Measurements from ENCODE around the gene THAP2. TPM values are rescaled to one million over a fixed set of nuclear protein-coding genes. Genes with fewer than 3 reads are reported as not detected.

The THAP2 gene
- 1 to 10 TPM; 6.4 to 7.7 TPM for total RNA-seq

GRCh38 chr12:71663561-71664410 is at the start of gene THAP2, which contains the start of gene ZFC3H1:
THAP2 (plus strand) TSS chr12:71664301; CDS start chr12:71664510, 209 bp downstream.
ZFC3H1 (minus strand) TSS chr12:71663848; CDS start chr12:71663610, 238 bp downstream.
- H3K4me1 Mint-ChIP-seq = peaks cover 40% of the 10 kb centered on the region
- POLR2A ChIA-PET = interaction anchor here (0.7 to 4.9 kb wide), 32 partner anchors 8 to 183 kb away, joined by 3 to 218 read pairs (median 5); partner anchors contain the start of genes RAB21, TBC1D15 and TMEM19
- CTCF ChIA-PET = interaction anchor here (0.6 to 3.4 kb wide), 18 partner anchors 10 to 183 kb away, joined by 3 to 46 read pairs (median 4); partner anchors contain the start of genes RAB21, TBC1D15 and TMEM19
- peak within 1 kb of the TSS; percentile 99 for H3K27ac Mint-ChIP-seq
- peak; percentile 93 for DNase-seq
- H3K4me3 Mint-ChIP-seq = peak within 1 kb of the TSS; percentile 93
- H3K9me3 Mint-ChIP-seq = no peaks in the 10 kb centered on the region
- H3K27me3 Mint-ChIP-seq = no peaks in the 10 kb centered on the region
- peaks cover 44% of the 10 kb centered on the region for H3K36me3 Mint-ChIP-seq (ENCODE audit: low read depth)

GRCh38 chr12:71621938-71622337 is 42.2 kb upstream of the THAP2 start:
- peaks cover 85% of the 10 kb centered on the region for H3K36me3 Mint-ChIP-seq (ENCODE audit: low read depth)
- peaks cover 19% of the 10 kb centered on the region for H3K4me1 Mint-ChIP-seq
- no peak for DNase-seq
- CTCF ChIA-PET = interaction anchor here (0.8 kb wide), 1 partner anchor 14 kb away, joined by 3 read pairs; no protein-coding TSS in a partner anchor
- no peak overlapping the region for H3K27ac Mint-ChIP-seq
- H3K9me3 Mint-ChIP-seq = no peaks in the 10 kb centered on the region
- H3K4me3 Mint-ChIP-seq = no peak overlapping the region
- POLR2A ChIA-PET = interaction anchor here (1.4 to 1.5 kb wide), 2 partner anchors 13 to 42 kb away, joined by 3 read pairs; partner anchors contain the start of gene ZFC3H1
- no peaks in the 10 kb centered on the region for H3K27me3 Mint-ChIP-seq

- no peaks in the 10 kb centered on the region for H3K9me3 Mint-ChIP-seq
- H3K4me1 Mint-ChIP-seq = peaks cover 20% of the 10 kb centered on the region
- DNase-seq = no peak
- CTCF ChIA-PET = interaction anchor here (2.9 to 3.4 kb wide), 2 partner anchors 11 to 122 kb away, joined by 11 to 22 read pairs; no protein-coding TSS in a partner anchor
- no peak overlapping the region for H3K4me3 Mint-ChIP-seq
- POLR2A ChIA-PET = interaction anchor here (1.0 to 2.4 kb wide), 3 partner anchors 11 to 38 kb away, joined by 3 to 11 read pairs (median 3); partner anchors contain the start of genes THAP2 and ZFC3H1
- H3K27me3 Mint-ChIP-seq = no peaks in the 10 kb centered on the region
- H3K27ac Mint-ChIP-seq = no peak overlapping the region
- peaks cover 77% of the 10 kb centered on the region for H3K36me3 Mint-ChIP-seq (ENCODE audit: low read depth)
These were observed 38.6 kb upstream of the THAP2 start for GRCh38 chr12:71625476-71625875.

GRCh38 chr12:71626098-71626497 is 38.0 kb upstream of the THAP2 start:
- H3K4me3 Mint-ChIP-seq = no peak overlapping the region
- CTCF ChIA-PET = interaction anchor here (1.1 to 3.4 kb wide), 3 partner anchors 11 to 154 kb away, joined by 4 to 22 read pairs (median 11); no protein-coding TSS in a partner anchor
- no peaks in the 10 kb centered on the region for H3K27me3 Mint-ChIP-seq
- H3K4me1 Mint-ChIP-seq = peaks cover 20% of the 10 kb centered on the region
- POLR2A ChIA-PET = interaction anchor here (1.0 to 2.4 kb wide), 3 partner anchors 11 to 37 kb away, joined by 3 to 11 read pairs (median 3); partner anchors contain the start of genes THAP2 and ZFC3H1
- no peak for DNase-seq
- H3K9me3 Mint-ChIP-seq = no peaks in the 10 kb centered on the region
- peaks cover 74% of the 10 kb centered on the region for H3K36me3 Mint-ChIP-seq (ENCODE audit: low read depth)
- peak overlapping the region; percentile 37 for H3K27ac Mint-ChIP-seq

GRCh38 chr12:71626768-71627167 is 37.3 kb upstream of the THAP2 start:
- H3K27ac Mint-ChIP-seq = no peak overlapping the region
- H3K27me3 Mint-ChIP-seq = no peaks in the 10 kb centered on the region
- H3K36me3 Mint-ChIP-seq (ENCODE audit: low read depth) = peaks cover 69% of the 10 kb centered on the region
- peaks cover 18% of the 10 kb centered on the region for H3K4me1 Mint-ChIP-seq
- CTCF ChIA-PET = interaction anchor here (1.1 to 3.4 kb wide), 3 partner anchors 10 to 153 kb away, joined by 4 to 22 read pairs (median 11); no protein-coding TSS in a partner anchor
- POLR2A ChIA-PET = interaction anchor here (1.6 to 2.4 kb wide), 2 partner anchors 13 to 37 kb away, joined by 8 to 11 read pairs; partner anchors contain the start of genes THAP2 and ZFC3H1
- H3K9me3 Mint-ChIP-seq = no peaks in the 10 kb centered on the region
- no peak for DNase-seq
- H3K4me3 Mint-ChIP-seq = no peak overlapping the region

GRCh38 chr12:71627438-71628002 is 36.6 kb upstream of the THAP2 start:
- no peak overlapping the region for H3K27ac Mint-ChIP-seq

GRCh38 chr12:71636704-71637115 is 27.4 kb upstream of the THAP2 start:
- CTCF ChIA-PET = interaction anchor here (0.6 to 1.9 kb wide), 25 partner anchors 10 to 1343 kb away, joined by 3 to 27 read pairs (median 4); partner anchors contain the start of genes THAP2, TMEM19 and ZFC3H1
- H3K9me3 Mint-ChIP-seq = no peaks in the 10 kb centered on the region
- POLR2A ChIA-PET = interaction anchor here (1.0 to 4.1 kb wide), 6 partner anchors 11 to 118 kb away, joined by 3 to 29 read pairs (median 4); partner anchors contain the start of genes RAB21, THAP2, TMEM19 and ZFC3H1
- H3K27ac Mint-ChIP-seq = no peak overlapping the region
- DNase-seq = no peak
- H3K27me3 Mint-ChIP-seq = no peaks in the 10 kb centered on the region
- peaks cover 14% of the 10 kb centered on the region for H3K4me1 Mint-ChIP-seq
- peaks cover 65% of the 10 kb centered on the region for H3K36me3 Mint-ChIP-seq (ENCODE audit: low read depth)
- H3K4me3 Mint-ChIP-seq = no peak overlapping the region

More at GRCh38 chr12:71627438-71628002, 36.6 kb upstream of the THAP2 start:
- Mint-ChIP-seq H3K9me3 (no peaks in the 10 kb centered on the region), H3K27me3 (no peaks in the 10 kb centered on the region), H3K36me3 (ENCODE audit: low read depth) (peaks cover 69% of the 10 kb centered on the region), H3K4me3 (no peak overlapping the region), H3K4me1 (peaks cover 17% of the 10 kb centered on the region)
- DNase-seq = no peak
- CTCF ChIA-PET = interaction anchor here (0.7 to 3.4 kb wide), 4 partner anchors 9 to 218 kb away, joined by 3 to 22 read pairs (median 7); no protein-coding TSS in a partner anchor
- POLR2A ChIA-PET = interaction anchor here (1.1 to 1.6 kb wide), 3 partner anchors 14 to 37 kb away, joined by 4 to 8 read pairs (median 4); partner anchors contain the start of gene THAP2

GRCh38 chr12:71638499-71638898 is 25.6 kb upstream of the THAP2 start:
- Mint-ChIP-seq H3K4me3 (no peak overlapping the region), H3K36me3 (ENCODE audit: low read depth) (peaks cover 67% of the 10 kb centered on the region), H3K27ac (no peak overlapping the region), H3K4me1 (peaks cover 23% of the 10 kb centered on the region), H3K9me3 (no peaks in the 10 kb centered on the region), H3K27me3 (no peaks in the 10 kb centered on the region)
- POLR2A ChIA-PET = no interaction called here
- CTCF ChIA-PET = interaction anchor here (1.3 to 2.3 kb wide), 2 partner anchors 26 to 108 kb away, joined by 3 to 8 read pairs; partner anchors contain the start of gene THAP2
- DNase-seq = no peak

- ChIA-PET POLR2A (interaction anchor here (1.8 kb wide), 1 partner anchor 24 kb away, joined by 8 read pairs; the partner anchor contains the start of genes THAP2 and ZFC3H1), CTCF (interaction anchor here (0.8 to 2.3 kb wide), 2 partner anchors 24 to 107 kb away, joined by 3 to 8 read pairs; partner anchors contain the start of genes THAP2 and ZFC3H1)
- Mint-ChIP-seq H3K27ac (no peak overlapping the region), H3K4me3 (no peak overlapping the region), H3K27me3 (no peaks in the 10 kb centered on the region), H3K9me3 (no peaks in the 10 kb centered on the region), H3K36me3 (ENCODE audit: low read depth) (peaks cover 68% of the 10 kb centered on the region), H3K4me1 (peaks cover 30% of the 10 kb centered on the region)
- no peak for DNase-seq
These were observed 24.8 kb upstream of the THAP2 start for GRCh38 chr12:71639341-71639760.

GRCh38 chr12:71640316-71640715 is 23.8 kb upstream of the THAP2 start:
- H3K9me3 Mint-ChIP-seq = no peaks in the 10 kb centered on the region
- H3K4me1 Mint-ChIP-seq = peaks cover 32% of the 10 kb centered on the region
- DNase-seq = no peak
- peaks cover 67% of the 10 kb centered on the region for H3K36me3 Mint-ChIP-seq (ENCODE audit: low read depth)
- no peaks in the 10 kb centered on the region for H3K27me3 Mint-ChIP-seq
- no peak overlapping the region for H3K27ac Mint-ChIP-seq
- POLR2A ChIA-PET = interaction anchor here (1.8 kb wide), 1 partner anchor 23 kb away, joined by 8 read pairs; the partner anchor contains the start of genes THAP2 and ZFC3H1
- CTCF ChIA-PET = interaction anchor here (0.8 to 2.3 kb wide), 2 partner anchors 23 to 106 kb away, joined by 3 to 8 read pairs; partner anchors contain the start of genes THAP2 and ZFC3H1
- H3K4me3 Mint-ChIP-seq = no peak overlapping the region

- Mint-ChIP-seq H3K27me3 (no peaks in the 10 kb centered on the region), H3K9me3 (no peaks in the 10 kb centered on the region), H3K27ac (no peak overlapping the region), H3K36me3 (ENCODE audit: low read depth) (peaks cover 67% of the 10 kb centered on the region), H3K4me3 (no peak overlapping the region), H3K4me1 (peaks cover 33% of the 10 kb centered on the region)
- ChIA-PET POLR2A (no interaction called here), CTCF (no interaction called here)
- no peak for DNase-seq
These were observed 22.7 kb upstream of the THAP2 start for GRCh38 chr12:71641390-71641789.

GRCh38 chr12:71642264-71642663 is 21.8 kb upstream of the THAP2 start:
- no peaks in the 10 kb centered on the region for H3K27me3 Mint-ChIP-seq
- no peak overlapping the region for H3K4me3 Mint-ChIP-seq
- no peak for DNase-seq
- H3K9me3 Mint-ChIP-seq = no peaks in the 10 kb centered on the region
- H3K27ac Mint-ChIP-seq = peak overlapping the region; percentile 33
- peaks cover 31% of the 10 kb centered on the region for H3K4me1 Mint-ChIP-seq
- CTCF ChIA-PET = interaction anchor here (0.8 to 1.0 kb wide), 2 partner anchors 105 to 138 kb away, joined by 4 to 7 read pairs; no protein-coding TSS in a partner anchor
- peaks cover 70% of the 10 kb centered on the region for H3K36me3 Mint-ChIP-seq (ENCODE audit: low read depth)
- POLR2A ChIA-PET = interaction anchor here (1.1 to 1.2 kb wide), 2 partner anchors 21 to 43 kb away, joined by 3 to 7 read pairs; partner anchors contain the start of genes THAP2 and ZFC3H1
